Fibroblast of lung (primary cell): ENCODE measurements around the gene CHRM4. TPM values are rescaled to one million over a fixed set of nuclear protein-coding genes. Genes with fewer than 3 reads are reported as not detected.

Source experiments
- DNase-seq, 2 donors: peaks; one replicate each; pipeline versions ENCODE4 v3.0.0 to v3.0.0-alpha.2; 2010; ENCODE audit warnings: low read depth in 2 of 2
- H2AFZ ChIP-seq: 2 replicates; pipeline ENCODE4 v1.5.1; 2012; ENCODE audit warnings: low read length, control low read depth, inconsistent platforms
- H3K27ac ChIP-seq: 2 replicates; pipeline ENCODE4 v1.5.1; 2011; ENCODE audit warnings: low read length, control low read depth; ENCODE audit not compliant: insufficient read depth
- H3K27me3 ChIP-seq: 2 replicates; pipeline ENCODE4 v1.5.1; 2011; ENCODE audit warnings: mild to moderate bottlenecking, low read length; ENCODE audit not compliant: control insufficient read depth, insufficient read depth
- H3K36me3 ChIP-seq: 2 replicates; pipeline ENCODE4 v1.5.1; 2011; ENCODE audit warnings: low read length; ENCODE audit not compliant: control insufficient read depth, insufficient read depth
- H3K4me1 ChIP-seq: 2 replicates; pipeline ENCODE4 v1.5.1; 2011; ENCODE audit warnings: low read length; ENCODE audit not compliant: control insufficient read depth, insufficient read depth; ENCODE audit errors: extremely low read depth
- H3K4me2 ChIP-seq: 2 replicates; pipeline ENCODE4 v1.5.1; 2011; ENCODE audit warnings: low read length, control low read depth; ENCODE audit not compliant: insufficient read depth; ENCODE audit errors: extremely low read depth
- H3K4me3 ChIP-seq, 4 experiments: fragments of 200-600 bp in 1 of 4; sonication (generic) in 1 of 4; replicated peaks in 1 of 4; 2 replicates each; pipeline ENCODE4 v1.5.1; 2011 to 2016; ENCODE audit warnings: low read length in 4 of 4, low read depth in 3 of 4, mild to moderate bottlenecking in 3 of 4, control low read depth in 2 of 4, inconsistent platforms in 1 of 4, mixed read lengths in 1 of 4; ENCODE audit not compliant: insufficient read depth in 1 of 4; ENCODE audit errors: control extremely low read depth in 1 of 4
- H3K79me2 ChIP-seq: 2 replicates; pipeline ENCODE4 v1.5.1; 2012; ENCODE audit warnings: mild to moderate bottlenecking, low read length, inconsistent platforms; ENCODE audit not compliant: control insufficient read depth, insufficient read depth
- H3K9ac ChIP-seq: 2 replicates; pipeline ENCODE4 v1.5.1; 2011; ENCODE audit warnings: mild to moderate bottlenecking, low read length, control low read depth; ENCODE audit not compliant: insufficient read depth
- H3K9me3 ChIP-seq: 2 replicates; pipeline ENCODE4 v1.5.1; 2012; ENCODE audit warnings: low read depth, low read length; ENCODE audit not compliant: control insufficient read depth, insufficient read depth
- H4K20me1 ChIP-seq: 2 replicates; pipeline ENCODE4 v1.5.1; 2011; ENCODE audit warnings: low read length; ENCODE audit not compliant: control insufficient read depth, insufficient read depth; ENCODE audit errors: extremely low read depth
- EZH2 ChIP-seq: IDR thresholded peaks from 2 replicates; pipeline ENCODE4 v1.5.1; 2012; ENCODE audit warnings: low read length, control low read depth, mild to moderate bottlenecking; ENCODE audit errors: missing control alignments
- polyA plus RNA-seq, 2 donors: library from polyadenylated mRNA; depleted of rRNA in 1 of 2; stranded (reverse) in 1 of 2; unstranded in 1 of 2; fragments of >200 nt; gene quantifications; 2 replicates each; pipeline ENCODE4 v1.2.1, GENCODE V29; 2011 to 2012; ENCODE audit warnings: missing spikeins in 1 of 2
- total RNA-seq: library from RNA; depleted of rRNA; stranded (reverse); fragments of >200 nt; gene quantifications from 2 replicates; pipeline ENCODE4 v1.2.1, GENCODE V29; 2014
- TF ChIP-seq, protein P1 (sequence below), 2 donors: IDR thresholded peaks in 1 of 2; conservative IDR thresholded peaks in 1 of 2; 1 replicate in 1 of 2; 2 replicates in 1 of 2; pipeline ENCODE4 v1.5.1; 2011 to 2012; ENCODE audit warnings: low read length in 2 of 2, control low read depth in 1 of 2, inconsistent platforms in 1 of 2, low read depth in 1 of 2, mild to moderate bottlenecking in 1 of 2

The CHRM4 gene
- total and polyA plus RNA-seq, 2 donors (not counting 1 experiment from before 2014, with no cell fraction given) = 0.05 TPM; not detected in 1

DNA sequence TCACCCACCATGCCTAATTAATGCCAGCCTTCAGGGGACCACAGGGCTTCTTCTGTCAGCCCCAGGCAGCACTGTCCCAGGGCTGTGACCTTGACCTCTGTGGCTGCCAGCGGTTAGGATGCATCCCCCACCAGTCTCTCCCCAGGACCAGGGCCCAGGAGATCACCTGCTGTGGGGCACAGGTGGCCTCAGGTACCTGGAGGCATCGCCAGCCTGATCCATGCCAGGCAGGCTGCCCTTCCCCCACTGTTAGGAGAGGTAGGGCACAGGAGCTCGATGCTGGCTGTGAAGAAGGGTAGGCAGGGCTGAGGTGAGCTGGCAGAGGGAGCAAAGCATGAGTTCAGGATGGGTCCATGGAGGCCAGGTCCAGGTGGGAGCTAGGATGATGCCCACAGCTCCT, 26.8 kb downstream of the CHRM4 start:
- DNase-seq = no peak
- TF ChIP-seq, protein P1, sequence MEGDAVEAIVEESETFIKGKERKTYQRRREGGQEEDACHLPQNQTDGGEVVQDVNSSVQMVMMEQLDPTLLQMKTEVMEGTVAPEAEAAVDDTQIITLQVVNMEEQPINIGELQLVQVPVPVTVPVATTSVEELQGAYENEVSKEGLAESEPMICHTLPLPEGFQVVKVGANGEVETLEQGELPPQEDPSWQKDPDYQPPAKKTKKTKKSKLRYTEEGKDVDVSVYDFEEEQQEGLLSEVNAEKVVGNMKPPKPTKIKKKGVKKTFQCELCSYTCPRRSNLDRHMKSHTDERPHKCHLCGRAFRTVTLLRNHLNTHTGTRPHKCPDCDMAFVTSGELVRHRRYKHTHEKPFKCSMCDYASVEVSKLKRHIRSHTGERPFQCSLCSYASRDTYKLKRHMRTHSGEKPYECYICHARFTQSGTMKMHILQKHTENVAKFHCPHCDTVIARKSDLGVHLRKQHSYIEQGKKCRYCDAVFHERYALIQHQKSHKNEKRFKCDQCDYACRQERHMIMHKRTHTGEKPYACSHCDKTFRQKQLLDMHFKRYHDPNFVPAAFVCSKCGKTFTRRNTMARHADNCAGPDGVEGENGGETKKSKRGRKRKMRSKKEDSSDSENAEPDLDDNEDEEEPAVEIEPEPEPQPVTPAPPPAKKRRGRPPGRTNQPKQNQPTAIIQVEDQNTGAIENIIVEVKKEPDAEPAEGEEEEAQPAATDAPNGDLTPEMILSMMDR (conservative IDR thresholded peaks at IDR 0.05 in 1 of 2, IDR thresholded peaks at IDR 0.05 in 1 of 2; ENCODE audit: low read depth in 1 of 2, low read length in 2 of 2) = no peak
- TF ChIP-seq EZH2 = no peak
- Histone ChIP-seq H3K79me2 (peaks cover 15% of the 10 kb centered on the region), H3K9ac (no peak overlapping the region), H3K4me3 (no peak overlapping the region), H3K4me1 (peaks cover 29% of the 10 kb centered on the region), H4K20me1 (no peaks in the 10 kb centered on the region), H3K27ac (no peak overlapping the region), H3K27me3 (no peaks in the 10 kb centered on the region), H2AFZ (no peak overlapping the region), H3K36me3 (peaks cover 2% of the 10 kb centered on the region), H3K4me2 (no peak overlapping the region), H3K9me3 (no peaks in the 10 kb centered on the region)

DNA sequence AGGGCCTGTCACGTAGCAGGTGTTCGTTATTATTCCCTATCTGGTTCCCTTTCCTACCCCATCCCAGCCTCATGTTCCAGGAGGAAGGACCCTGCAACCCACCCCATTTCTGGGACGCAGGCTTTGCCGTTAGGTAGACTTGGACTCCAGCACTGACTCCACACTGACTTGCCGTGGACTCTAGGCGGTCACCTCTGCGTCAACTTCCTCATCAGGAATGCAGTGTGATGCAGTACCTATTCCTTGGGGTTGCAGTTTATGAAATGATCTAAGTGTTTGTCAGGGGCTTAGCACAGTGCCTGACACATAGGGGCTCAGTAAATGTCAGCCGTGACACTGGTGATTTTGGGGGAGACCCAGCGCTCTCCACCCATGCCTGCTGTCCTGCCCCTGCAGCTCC, 27.5 kb downstream of the CHRM4 start:
- no peak overlapping the region for H2AFZ ChIP-seq
- H3K36me3 ChIP-seq = peaks cover 1% of the 10 kb centered on the region
- peaks cover 27% of the 10 kb centered on the region for H3K4me1 ChIP-seq
- H4K20me1 ChIP-seq = no peaks in the 10 kb centered on the region
- TF ChIP-seq EZH2 = no peak
- TF ChIP-seq, protein P1 (conservative IDR thresholded peaks at IDR 0.05 in 1 of 2, IDR thresholded peaks at IDR 0.05 in 1 of 2; ENCODE audit: low read depth in 1 of 2, low read length in 2 of 2) = no peak
- H3K79me2 ChIP-seq = peaks cover 15% of the 10 kb centered on the region
- no peak overlapping the region for H3K4me3 ChIP-seq
- DNase-seq = no peak
- no peaks in the 10 kb centered on the region for H3K9me3 ChIP-seq
- no peaks in the 10 kb centered on the region for H3K27me3 ChIP-seq
- peak overlapping the region; percentile 76 for H3K27ac ChIP-seq
- H3K9ac ChIP-seq = no peak overlapping the region
- no peak overlapping the region for H3K4me2 ChIP-seq

- Histone ChIP-seq H3K27ac (peak overlapping the region; percentile 76), H4K20me1 (no peaks in the 10 kb centered on the region), H3K9me3 (no peaks in the 10 kb centered on the region), H3K79me2 (peaks cover 15% of the 10 kb centered on the region), H3K9ac (peak overlapping the region; percentile 62), H3K4me3 (no peak overlapping the region), H3K36me3 (no peaks in the 10 kb centered on the region), H3K4me1 (peaks cover 27% of the 10 kb centered on the region), H3K27me3 (no peaks in the 10 kb centered on the region), H3K4me2 (no peak overlapping the region), H2AFZ (no peak overlapping the region)
- DNase-seq = peak in 1 of 2 donors; percentile 57
- no peak for TF ChIP-seq EZH2
- TF ChIP-seq, protein P1 (conservative IDR thresholded peaks at IDR 0.05 in 1 of 2, IDR thresholded peaks at IDR 0.05 in 1 of 2; ENCODE audit: low read depth in 1 of 2, low read length in 2 of 2) = no peak
Measured at GRCh38 chr11:46363455-46364005, 28.0 kb downstream of the CHRM4 start.
